K562 (cell line): Measurements from ENCODE around the gene ATP2B1. TPM values are rescaled to one million over a fixed set of nuclear protein-coding genes. Genes with fewer than 3 reads are reported as not detected.

ENCODE experiments used
- CBX1 ChIP-seq: sonication (generic); IDR thresholded peaks from 2 replicates; pipeline ENCODE4 v1.6.1; 2016; ENCODE audit warnings: antibody characterized with exemption, low read depth, mild to moderate bottlenecking
- CSDE1 ChIP-seq, 2 experiments: fragments of 450-650 bp; IDR thresholded peaks; 2 replicates each; pipeline ENCODE4 v1.6.1; 2016; ENCODE audit warnings: mild to moderate bottlenecking in 1 of 2
- DLX4 ChIP-seq: fragments of 250-450 bp; sonication (Bioruptor Pico); IDR thresholded peaks from 2 replicates; pipeline ENCODE4 v1.6.1; 2021; ENCODE audit warnings: mild to moderate bottlenecking
- E2F4 ChIP-seq: sonication (generic); formaldehyde crosslinking; IDR thresholded peaks from 2 replicates; pipeline ENCODE4 v1.8.0; 2022; ENCODE audit warnings: mild to moderate bottlenecking, low read depth, missing genetic modification reagents
- ELF1 ChIP-seq: fragments of 200-800 bp; sonication (Bioruptor generic); IDR thresholded peaks from 2 replicates; pipeline ENCODE4 v1.6.1; 2016; ENCODE audit warnings: missing genetic modification characterization, missing compliant biosample characterization
- EP400 ChIP-seq: fragments of 450-650 bp; IDR thresholded peaks from 2 replicates; pipeline ENCODE4 v1.6.1; 2017; ENCODE audit warnings: antibody characterized with exemption, mild to moderate bottlenecking, moderate library complexity
- EZH2 ChIP-seq: IDR thresholded peaks from 2 replicates; pipeline ENCODE4 v1.6.1; 2012; ENCODE audit warnings: low read depth, mild to moderate bottlenecking, inconsistent platforms, low read length, borderline replicate concordance
- GTF2E2 ChIP-seq: fragments of 200-800 bp; sonication (Bioruptor generic); IDR thresholded peaks from 2 replicates; pipeline ENCODE4 v1.6.1; 2016; ENCODE audit warnings: missing genetic modification characterization, missing compliant biosample characterization
- GTF3C2 ChIP-seq: IDR thresholded peaks from 3 replicates; pipeline ENCODE4 v1.6.1; 2011; ENCODE audit warnings: borderline replicate concordance, mild to moderate bottlenecking, moderate library complexity; ENCODE audit not compliant: insufficient read length; ENCODE audit errors: extremely low read depth
- PBX2 ChIP-seq, 2 experiments: IDR thresholded peaks in 1 of 2; conservative IDR thresholded peaks in 1 of 2; 2 replicates each; pipeline ENCODE4 v1.6.1; 2016; ENCODE audit warnings: low read depth in 2 of 2, mild to moderate bottlenecking in 1 of 2, missing compliant biosample characterization in 1 of 2, missing genetic modification characterization in 1 of 2, moderate library complexity in 1 of 2
- PHTF2 ChIP-seq: fragments of 250-450 bp; sonication (Bioruptor Pico); IDR thresholded peaks from 2 replicates; pipeline ENCODE4 v1.5.0; 2021; ENCODE audit warnings: mild to moderate bottlenecking
- POLR2AphosphoS5 ChIP-seq: IDR thresholded peaks from 2 replicates; pipeline ENCODE4 v1.6.1; 2011; ENCODE audit warnings: mild to moderate bottlenecking, low read depth, low read length, moderate library complexity; ENCODE audit not compliant: control insufficient read depth, insufficient read depth
- SAFB ChIP-seq: fragments of 200-400 bp; formaldehyde crosslinking; IDR thresholded peaks from 2 replicates; pipeline ENCODE4 v1.6.1; 2017; ENCODE audit warnings: low read depth, low read length, borderline replicate concordance
- SP1 ChIP-seq: sonication (generic); formaldehyde crosslinking; IDR thresholded peaks from 2 replicates; pipeline ENCODE4 v1.8.1; 2022; ENCODE audit warnings: mild to moderate bottlenecking, missing genetic modification reagents
- SRF ChIP-seq, 2 experiments: fragments of 250-450, 450-650 bp in 1 of 2; sonication (Bioruptor Pico) in 1 of 2; sonication (generic) in 1 of 2; formaldehyde crosslinking; IDR thresholded peaks; 2 replicates each; pipeline versions ENCODE4 v1.5.0 to v1.5.1; 2020 to 2022; ENCODE audit warnings: mild to moderate bottlenecking in 1 of 2, missing genetic modification reagents in 1 of 2
- TAF9B ChIP-seq: fragments of 450-650 bp; IDR thresholded peaks from 2 replicates; pipeline ENCODE4 v1.6.1; 2018; ENCODE audit warnings: mild to moderate bottlenecking; ENCODE audit not compliant: partially characterized antibody
- ZFX ChIP-seq: sonication (generic); formaldehyde crosslinking; IDR thresholded peaks from 2 replicates; pipeline ENCODE4 v1.8.0; 2022; ENCODE audit warnings: mild to moderate bottlenecking, missing genetic modification reagents, moderate library complexity
- ZNF239 ChIP-seq: fragments of 250-450 bp; sonication (Bioruptor Pico); IDR thresholded peaks from 2 replicates; pipeline ENCODE4 v1.4.0; 2020; ENCODE audit warnings: mild to moderate bottlenecking
- ZNF561 ChIP-seq: fragments of 450-650 bp; formaldehyde crosslinking; conservative IDR thresholded peaks from 2 replicates; pipeline ENCODE4 v1.4.0; 2020; ENCODE audit warnings: mild to moderate bottlenecking, moderate library complexity
- polyA plus RNA-seq, 8 experiments: library from polyadenylated mRNA; depleted of rRNA in 4 of 8; stranded (reverse) in 5 of 8; unstranded in 3 of 8; fragments of >200 nt; fragmentation: Nextera tagmentation in 2 of 8; fragmentation: Illumina TruSeq in 1 of 8; extraction: Ambion mirVana in 2 of 8; extraction: Trizol in 1 of 8; gene quantifications; 2 replicates each; pipeline versions ENCODE4 v1.2.1 to v1.2.3, GENCODE V29; 2011 to 2014; ENCODE audit warnings: inconsistent platforms in 1 of 8, missing spikeins in 1 of 8
- total RNA-seq, 7 experiments: library from RNA; depleted of rRNA in 6 of 7; stranded (reverse); fragments of >200 nt in 6 of 7; fragmentation: Illumina TruSeq in 2 of 7; extraction: Trizol in 2 of 7; gene quantifications; 2 replicates each; pipeline versions ENCODE4 v1.2.1 to v1.2.3, GENCODE V29; 2011 to 2021; ENCODE audit warnings: low replicate concordance in 1 of 7

ATP2B1 gene
- total and polyA plus RNA-seq, 9 of the 15 experiments (the other 6 are each of a cell fraction or from before 2014, with no cell fraction given), result 8.6 to 39.0 (median 27.8) TPM

GRCh38 chr12:89709157-89709994 lies 738 bp upstream of the ATP2B1 start (continued):
- TF ChIP-seq E2F4 (CRISPR knock-in tag), result peak; percentile 8; the same call in 1 of the 2 replicates
- TF ChIP-seq PBX2 (CRISPR knock-in tag; IDR thresholded peaks at IDR 0.05; ENCODE audit: low read depth), result no peak
- no peak for TF ChIP-seq PBX2 (tag; conservative IDR thresholded peaks at IDR 0.05; ENCODE audit: low read depth)
- peak; percentile 86 for TF ChIP-seq SP1 (CRISPR knock-in tag)
- TF ChIP-seq GTF3C2, result no peak
- no peak for TF ChIP-seq DLX4
- peak; percentile 74 for TF ChIP-seq TAF9B
- TF ChIP-seq SRF (CRISPR knock-in tag; IDR thresholded peaks at IDR 0.05), result peak in 1 of 2 experiments; percentile 60; a peak in 1 of 4 replicates
- no peak; the same call in none of the 2 replicates for TF ChIP-seq POLR2AphosphoS5
- no peak for TF ChIP-seq PHTF2 (CRISPR knock-in tag)
- no peak for TF ChIP-seq EZH2
- TF ChIP-seq ZNF561, result no peak
- TF ChIP-seq CBX1, result no peak; the same call in 1 of the 2 replicates
- peak; percentile 26; the same call in 1 of the 2 replicates for TF ChIP-seq GTF2E2 (tag)
- TF ChIP-seq ZFX (CRISPR knock-in tag), result peak; percentile 87
- no peak; a peak in 1 of 4 replicates for TF ChIP-seq CSDE1 (IDR thresholded peaks at IDR 0.05)
- no peak for TF ChIP-seq ZNF239 (CRISPR knock-in tag)
- TF ChIP-seq EP400, result peak; percentile 56; the same call in 1 of the 2 replicates
- no peak for TF ChIP-seq SAFB
- TF ChIP-seq ELF1 (tag), result no peak
